Transverse colon (tissue), 3 donors: Measurements from ENCODE around the gene RAB28.

Experiments used
- POLR2A ChIP-seq: fragments of 450-650 bp; IDR thresholded peaks from one replicate; pipeline ENCODE4 v1.6.1; 2016; ENCODE audit warnings: antibody characterized with exemption, mild to moderate bottlenecking, moderate library complexity
- TF ChIP-seq, protein P1 (sequence below), 5 experiments: fragments of 200-600 bp in 3 of 5; fragments of 450-650 bp in 2 of 5; sonication (generic) in 3 of 5; IDR thresholded peaks; 1 replicate in 2 of 5; 2 replicates in 3 of 5; pipeline ENCODE4 v1.5.1; 2016 to 2017; ENCODE audit warnings: antibody characterized with exemption in 5 of 5, inconsistent platforms in 3 of 5, mild to moderate bottlenecking in 2 of 5, moderate library complexity in 1 of 5

DNA sequence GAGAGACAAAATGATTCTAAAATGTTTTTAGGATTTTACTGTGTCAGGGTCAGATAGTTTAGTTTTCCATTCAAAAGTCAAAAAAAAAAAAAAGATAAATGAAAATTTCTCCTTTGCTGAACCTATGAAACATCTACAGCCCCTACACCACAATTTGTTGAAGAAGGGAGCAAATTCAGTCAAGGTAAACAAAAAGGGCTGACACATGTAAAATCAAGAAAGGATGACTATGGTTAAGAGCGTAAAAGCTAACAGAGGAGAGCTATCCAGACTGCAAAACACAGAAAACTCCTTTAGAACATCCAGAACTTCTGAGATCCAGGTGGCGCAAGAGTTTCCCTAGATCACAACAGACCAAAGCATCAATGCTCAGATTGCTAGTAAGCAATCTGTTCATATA is 72.2 kb downstream of the RAB28 start:
- TF ChIP-seq POLR2A: no peak
- TF ChIP-seq, protein P1, sequence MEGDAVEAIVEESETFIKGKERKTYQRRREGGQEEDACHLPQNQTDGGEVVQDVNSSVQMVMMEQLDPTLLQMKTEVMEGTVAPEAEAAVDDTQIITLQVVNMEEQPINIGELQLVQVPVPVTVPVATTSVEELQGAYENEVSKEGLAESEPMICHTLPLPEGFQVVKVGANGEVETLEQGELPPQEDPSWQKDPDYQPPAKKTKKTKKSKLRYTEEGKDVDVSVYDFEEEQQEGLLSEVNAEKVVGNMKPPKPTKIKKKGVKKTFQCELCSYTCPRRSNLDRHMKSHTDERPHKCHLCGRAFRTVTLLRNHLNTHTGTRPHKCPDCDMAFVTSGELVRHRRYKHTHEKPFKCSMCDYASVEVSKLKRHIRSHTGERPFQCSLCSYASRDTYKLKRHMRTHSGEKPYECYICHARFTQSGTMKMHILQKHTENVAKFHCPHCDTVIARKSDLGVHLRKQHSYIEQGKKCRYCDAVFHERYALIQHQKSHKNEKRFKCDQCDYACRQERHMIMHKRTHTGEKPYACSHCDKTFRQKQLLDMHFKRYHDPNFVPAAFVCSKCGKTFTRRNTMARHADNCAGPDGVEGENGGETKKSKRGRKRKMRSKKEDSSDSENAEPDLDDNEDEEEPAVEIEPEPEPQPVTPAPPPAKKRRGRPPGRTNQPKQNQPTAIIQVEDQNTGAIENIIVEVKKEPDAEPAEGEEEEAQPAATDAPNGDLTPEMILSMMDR (IDR thresholded peaks at IDR 0.05): no peak
